Colon (tissue), 2 donors: ENCODE measurements around the gene CLASP2.

Source experiments
- FAIRE-seq: peaks from 2 replicates; lab custom pipeline; 2012; peaks lifted over from hg19 to GRCh38; lab: Jason Lieb, UNC
- donor health status: control.
- donor health status: control.

CLASP2 gene

DNA sequence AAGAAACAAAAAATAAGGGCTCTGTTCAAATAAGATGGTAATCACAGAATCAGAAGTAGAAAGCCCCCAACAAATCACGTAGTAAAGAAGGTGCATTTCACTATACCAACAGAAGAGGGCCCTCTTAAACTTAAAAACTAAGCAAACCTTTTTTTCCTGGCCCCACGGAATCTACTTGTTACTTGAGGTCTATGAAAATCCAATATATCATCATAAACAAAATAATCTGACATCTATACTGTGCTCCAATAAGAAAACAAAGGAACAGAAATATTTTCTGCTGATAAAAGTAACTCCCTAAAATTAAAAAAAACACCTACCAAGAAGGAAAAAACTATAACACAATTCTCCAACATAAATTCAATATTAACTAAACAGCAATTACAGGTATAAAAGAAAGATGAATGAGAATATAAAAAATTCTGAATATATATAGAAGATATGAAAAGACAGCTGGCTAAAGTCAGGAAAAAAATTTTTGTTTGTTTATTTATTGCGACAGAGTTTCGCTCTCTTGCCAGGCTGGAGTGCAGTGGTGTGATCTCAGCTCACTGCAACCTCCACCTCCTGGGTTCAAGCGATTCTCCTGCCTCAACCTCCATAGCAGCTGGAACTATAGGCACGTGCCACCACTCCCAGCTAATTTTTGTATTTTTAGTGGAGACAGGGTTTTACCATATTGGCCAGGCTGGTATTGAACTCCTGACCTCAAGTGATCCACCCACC is 81.8 kb downstream of the CLASP2 start:
- peak; percentile 24 for FAIRE-seq

DNA sequence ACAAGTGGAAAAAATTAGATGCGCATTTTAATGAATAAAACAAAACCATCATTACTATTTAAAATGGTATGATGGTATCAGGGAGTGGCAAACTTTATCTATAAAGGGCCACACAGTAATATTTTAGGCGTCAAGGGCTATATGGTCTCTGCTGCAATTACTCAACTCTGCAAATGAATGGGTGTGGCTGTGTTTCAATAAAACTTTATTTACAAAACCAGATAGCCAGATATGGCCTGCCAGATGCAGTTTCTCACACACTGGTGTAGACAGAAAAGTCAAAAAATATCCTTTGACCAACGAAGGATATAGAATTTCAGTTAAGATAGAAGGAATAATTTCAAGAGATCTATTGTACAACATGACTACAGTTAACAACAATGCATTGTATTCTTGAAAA is 83.8 kb downstream of the CLASP2 start:
- no peak for FAIRE-seq

DNA sequence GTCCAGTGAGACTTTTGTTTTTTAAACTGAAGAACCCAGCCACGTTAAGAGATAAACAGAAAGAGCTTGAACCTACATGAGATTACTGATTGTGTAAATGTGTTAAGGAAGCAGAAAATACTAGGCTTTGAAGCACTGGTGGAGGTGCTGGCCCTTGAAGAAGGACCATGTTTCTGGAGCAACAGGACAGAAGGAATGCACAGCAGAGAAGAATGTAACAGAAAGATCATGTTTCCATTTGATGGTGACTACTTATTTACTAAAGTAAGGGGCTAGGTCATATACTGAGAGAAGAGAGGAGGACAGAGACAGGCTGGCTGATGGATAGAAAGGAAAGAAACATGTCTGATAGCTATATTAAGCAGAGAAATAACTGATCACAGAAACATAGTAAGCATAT is 88.8 kb downstream of the CLASP2 start:
- FAIRE-seq = no peak

GRCh38 chr3:33624756-33625155 is 93.3 kb downstream of the CLASP2 start:
- no peak for FAIRE-seq

- no peak for FAIRE-seq
Observed at GRCh38 chr3:33613041-33613440, 105.0 kb downstream of the CLASP2 start.

DNA sequence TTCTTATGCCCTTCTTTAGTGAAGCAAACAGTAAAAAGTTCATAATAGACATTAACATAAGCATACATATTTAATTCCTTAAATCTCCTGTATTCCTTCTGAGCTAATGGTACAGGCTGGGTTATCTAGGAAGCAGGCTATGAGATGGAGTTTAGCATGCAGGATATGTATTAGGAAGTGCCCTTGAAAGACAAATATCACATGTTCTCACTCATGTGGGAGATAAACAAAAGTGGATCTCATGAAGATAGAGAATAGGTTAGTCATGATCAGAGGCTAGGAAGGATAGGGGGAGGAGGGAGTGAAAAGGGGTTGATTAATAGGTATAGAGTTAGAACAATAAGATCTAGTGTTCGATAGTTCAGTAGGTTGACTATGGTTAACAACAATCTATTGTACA is 105.4 kb downstream of the CLASP2 start:
- no peak for FAIRE-seq

GRCh38 chr3:33602829-33603228 is 115.2 kb downstream of the CLASP2 start:
- FAIRE-seq = no peak

DNA sequence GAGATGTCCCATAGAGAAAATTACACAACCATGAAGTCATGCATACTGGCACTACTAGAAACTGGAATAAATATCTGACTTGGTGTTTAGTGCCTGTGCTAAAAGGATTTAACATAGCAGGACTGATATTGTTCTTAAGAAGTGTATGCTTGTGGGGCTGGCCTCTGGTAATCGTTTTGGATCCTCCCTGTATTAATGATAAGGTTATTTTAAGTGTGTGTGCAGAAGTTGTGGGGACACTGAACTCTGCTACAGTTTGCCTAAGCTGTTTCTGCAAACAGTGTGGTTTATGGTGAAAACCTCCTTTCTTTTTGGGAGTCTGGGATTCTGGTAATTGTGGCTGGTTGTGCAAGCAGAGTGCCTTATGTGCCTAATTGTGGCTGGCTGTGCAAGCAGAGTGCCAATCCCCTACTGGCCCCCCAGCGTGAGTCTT is 120.8 kb downstream of the CLASP2 start:
- FAIRE-seq = no peak

DNA sequence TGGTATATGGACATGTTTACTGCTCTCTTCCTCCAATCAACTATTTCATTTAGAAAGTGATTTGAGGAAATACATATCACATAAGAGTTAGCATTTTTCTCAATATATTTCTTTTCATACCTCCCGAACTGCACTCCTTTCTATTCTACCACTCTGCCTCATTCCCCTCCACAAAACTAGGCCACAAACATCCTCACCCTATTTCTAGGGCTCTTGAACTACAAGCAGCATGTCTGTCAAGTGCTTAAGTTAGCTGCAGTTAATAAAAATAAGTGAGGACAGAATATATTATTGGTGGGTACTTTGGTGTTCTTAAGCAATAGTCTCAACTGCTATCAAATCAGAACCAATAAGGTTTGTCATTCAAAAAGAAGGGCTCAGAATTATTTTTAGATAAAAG is 125.1 kb downstream of the CLASP2 start:
- FAIRE-seq = no peak

- FAIRE-seq = no peak
Observed at GRCh38 chr3:33590541-33590940, 127.5 kb downstream of the CLASP2 start.

DNA sequence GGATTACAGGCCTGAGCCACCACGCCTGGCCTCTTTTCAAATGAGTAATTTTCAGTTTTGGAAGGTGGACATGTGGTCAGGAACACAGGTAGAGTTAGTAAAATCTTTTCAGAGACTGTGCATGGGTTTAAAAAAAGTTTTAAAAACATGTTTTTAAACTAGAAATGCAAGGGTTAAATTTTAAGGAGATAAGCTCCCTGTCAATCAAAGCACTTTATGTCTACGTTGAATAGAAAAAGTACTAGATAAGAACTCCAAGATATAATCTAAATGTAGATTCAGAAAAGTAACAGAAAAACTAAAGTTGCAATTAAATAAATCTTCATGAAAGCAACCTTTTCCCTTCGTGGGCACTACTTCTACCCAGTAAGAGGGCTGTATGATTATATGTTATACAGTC is 131.7 kb downstream of the CLASP2 start:
- no peak for FAIRE-seq

- no peak for FAIRE-seq
Observed at GRCh38 chr3:33582234-33582633, 135.8 kb downstream of the CLASP2 start.

DNA sequence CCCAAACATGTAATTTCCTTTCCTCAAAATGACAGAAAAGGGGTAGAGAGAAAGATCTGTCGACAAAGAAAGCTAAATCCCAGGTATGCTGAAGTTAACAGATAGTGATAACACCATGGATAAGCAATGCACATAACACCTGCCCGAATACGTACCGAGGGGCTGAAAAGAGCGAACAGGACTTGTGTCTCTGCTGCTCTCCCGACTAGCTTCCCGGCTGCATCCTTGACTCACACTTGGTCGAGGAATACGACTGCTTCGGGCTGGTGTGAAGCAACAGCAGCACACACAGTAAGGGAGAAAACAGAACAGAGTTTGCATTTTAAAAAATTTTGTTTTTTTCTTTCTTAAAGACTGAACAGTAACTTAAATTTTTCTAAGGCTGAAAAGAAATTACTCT is 136.4 kb downstream of the CLASP2 start:
- no peak for FAIRE-seq

GRCh38 chr3:33579840-33580239 is 138.2 kb downstream of the CLASP2 start:
- no peak for FAIRE-seq

- no peak for FAIRE-seq
Observed at GRCh38 chr3:33579178-33579510, 138.9 kb downstream of the CLASP2 start.

GRCh38 chr3:33578325-33579177 is 139.5 kb downstream of the CLASP2 start:
- FAIRE-seq = peak; percentile 5

- no peak for FAIRE-seq
Observed at GRCh38 chr3:33577588-33577987, 140.5 kb downstream of the CLASP2 start.

DNA sequence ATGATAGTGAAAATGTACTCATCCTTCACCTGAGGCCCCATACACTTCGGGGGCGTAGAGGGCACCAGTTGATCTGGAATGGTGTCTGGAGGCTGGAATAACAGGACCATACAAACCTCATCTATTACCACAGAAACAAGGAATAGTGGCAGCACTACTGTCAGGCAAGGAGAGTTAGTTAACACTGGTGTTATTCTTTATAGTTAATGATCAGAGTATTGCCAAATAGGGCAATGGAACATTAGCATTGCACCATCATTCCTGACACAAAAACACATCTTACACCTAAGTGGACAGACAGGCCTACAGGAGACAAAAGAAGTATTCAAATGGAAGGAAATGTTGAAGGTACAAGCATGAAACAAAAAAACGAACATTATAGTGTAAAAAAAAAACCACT is 140.9 kb downstream of the CLASP2 start:
- FAIRE-seq = no peak

DNA sequence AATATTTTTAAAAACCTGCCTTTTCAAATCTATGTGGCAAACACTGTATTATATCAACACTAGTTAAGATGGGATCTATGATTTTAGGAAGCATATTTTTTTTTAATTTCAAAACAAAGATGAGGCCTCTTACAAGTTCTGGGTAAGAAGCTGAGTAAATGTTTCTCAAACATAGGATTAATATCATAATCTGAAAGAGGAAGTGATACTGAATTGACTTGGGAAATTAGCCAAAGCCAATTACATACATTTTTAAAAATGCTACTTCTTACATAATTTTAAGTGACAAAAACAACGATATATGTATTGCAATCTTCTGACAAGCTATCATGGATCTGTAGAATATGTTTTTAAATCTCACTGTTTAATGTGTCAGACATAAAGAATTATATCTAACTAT is 142.7 kb downstream of the CLASP2 start:
- no peak for FAIRE-seq

DNA sequence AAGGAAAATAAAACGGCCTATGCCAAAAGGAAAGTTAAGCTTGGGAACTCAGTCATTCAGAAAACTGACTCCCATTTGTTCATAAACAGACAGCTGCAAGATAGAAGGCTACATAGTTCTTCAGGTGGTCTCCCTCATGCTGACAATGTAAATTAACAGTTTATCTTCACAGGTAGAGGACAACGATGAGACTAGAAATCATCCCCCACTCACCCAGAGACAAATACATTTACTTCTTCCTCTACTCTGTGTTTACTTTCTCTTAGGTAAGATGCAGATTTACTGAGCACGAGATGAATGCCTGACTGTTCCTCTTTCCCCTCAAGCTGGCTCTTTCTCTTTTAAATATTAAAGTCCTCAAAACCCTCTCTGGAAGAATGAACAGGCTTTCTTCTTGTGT is 160.2 kb downstream of the CLASP2 start:
- no peak for FAIRE-seq

DNA sequence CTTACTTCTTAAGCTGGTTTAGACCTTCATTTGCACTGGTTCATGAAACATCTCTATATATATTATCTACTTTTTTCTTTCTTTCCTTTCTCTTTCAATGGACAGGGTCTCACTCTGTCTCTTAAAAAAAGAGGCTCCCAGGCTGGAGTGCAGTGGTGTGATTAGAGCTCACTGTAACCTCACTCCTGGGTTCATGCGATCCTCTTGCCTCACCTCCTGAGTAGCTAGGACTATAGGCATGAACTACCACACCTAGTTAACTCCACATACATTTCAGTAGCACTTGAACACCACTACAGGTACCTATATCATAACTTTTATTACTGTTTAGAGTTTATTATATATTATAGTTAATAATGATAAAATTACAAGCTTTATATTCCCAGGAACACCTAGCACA is 160.8 kb downstream of the CLASP2 start:
- no peak for FAIRE-seq

DNA sequence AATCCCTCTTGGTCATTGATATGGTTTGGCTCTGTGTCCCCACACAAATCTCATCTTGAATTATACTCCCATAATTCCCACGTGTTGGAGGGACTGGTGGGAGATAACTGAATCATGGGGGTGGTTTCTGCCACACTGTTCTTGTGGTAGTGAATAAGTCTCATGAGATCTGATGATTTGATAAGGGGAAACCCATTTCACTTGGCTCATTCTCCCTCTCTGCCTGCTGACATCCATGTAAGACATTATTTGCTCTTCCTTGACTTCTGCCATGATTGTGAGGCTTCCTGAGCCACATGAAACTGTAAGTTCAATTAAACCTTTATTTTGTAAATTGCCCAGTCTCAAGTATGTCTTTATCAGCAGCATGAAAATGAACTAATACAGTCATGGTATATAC is 171.0 kb downstream of the CLASP2 start:
- no peak for FAIRE-seq

GRCh38 chr3:33544126-33544525 is 173.9 kb downstream of the CLASP2 start:
- no peak for FAIRE-seq

DNA sequence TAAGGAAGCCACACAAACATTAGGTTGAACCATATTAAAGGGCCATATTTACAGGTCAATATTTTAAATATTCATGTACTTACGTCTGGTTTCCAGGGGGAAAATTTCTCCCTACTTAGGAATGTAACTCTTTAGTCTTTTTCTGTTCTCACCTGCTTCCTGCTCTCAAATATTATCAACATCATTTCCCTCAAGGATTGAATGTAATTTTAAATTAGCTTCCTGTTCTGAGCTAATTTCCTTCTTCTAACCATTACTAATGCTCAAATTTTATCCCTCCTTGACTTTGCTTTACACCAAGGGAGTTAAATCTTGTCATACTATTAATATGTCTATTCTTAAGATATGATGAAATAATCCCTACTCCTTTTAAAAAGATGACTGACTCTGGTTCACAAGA is 174.5 kb downstream of the CLASP2 start:
- FAIRE-seq = no peak
